Mesenchymal stem cell (in vitro differentiated cells and primary cell): Measurements from ENCODE around the gene ELMOD2. TPM values are rescaled to one million over a fixed set of nuclear protein-coding genes. Genes with fewer than 3 reads are reported as not detected.

Experiments used
- DNase-seq: peaks from one replicate; pipeline ENCODE4 v3.0.0-alpha.2; 2013
- H2AFZ ChIP-seq: one replicate; pipeline ENCODE4 v1.6.1; 2013; ENCODE audit warnings: low read depth, mild to moderate bottlenecking, control low read depth, inconsistent platforms, low read length, moderate library complexity
- H2AK5ac ChIP-seq: 2 replicates; pipeline ENCODE4 v1.6.1; 2013; ENCODE audit warnings: low read length, moderate library complexity, mild to moderate bottlenecking, inconsistent platforms; ENCODE audit not compliant: severe bottlenecking
- H2BK120ac ChIP-seq: one replicate; pipeline ENCODE4 v1.6.1; 2013; ENCODE audit warnings: low read depth, mild to moderate bottlenecking, inconsistent platforms, low read length, moderate library complexity
- H2BK12ac ChIP-seq, 2 experiments: one replicate each; pipeline ENCODE4 v1.6.1; 2013; ENCODE audit warnings: inconsistent platforms in 2 of 2, low read length in 2 of 2, mild to moderate bottlenecking in 2 of 2, moderate library complexity in 2 of 2, control low read depth in 1 of 2
- H2BK15ac ChIP-seq: one replicate; pipeline ENCODE4 v1.6.1; 2013; ENCODE audit warnings: mild to moderate bottlenecking, low read depth, inconsistent platforms; ENCODE audit not compliant: poor library complexity, severe bottlenecking
- H2BK5ac ChIP-seq: 2 replicates; pipeline ENCODE4 v1.6.1; 2013; ENCODE audit warnings: low read depth, mild to moderate bottlenecking, low read length, control low read depth, inconsistent platforms; ENCODE audit not compliant: poor library complexity, severe bottlenecking
- H3K14ac ChIP-seq, 2 experiments: one replicate each; pipeline ENCODE4 v1.6.1; 2013; ENCODE audit warnings: inconsistent platforms in 2 of 2, low read length in 2 of 2, control low read depth in 1 of 2, mild to moderate bottlenecking in 1 of 2, moderate library complexity in 1 of 2
- H3K18ac ChIP-seq, 2 experiments: one replicate each; pipeline ENCODE4 v1.6.1; 2013; ENCODE audit warnings: inconsistent platforms in 2 of 2, low read length in 2 of 2, control low read depth in 1 of 2, low read depth in 1 of 2, mild to moderate bottlenecking in 1 of 2
- H3K23ac ChIP-seq, 2 experiments: one replicate each; pipeline ENCODE4 v1.6.1; 2013; ENCODE audit warnings: inconsistent platforms in 2 of 2, low read length in 2 of 2, mild to moderate bottlenecking in 2 of 2, moderate library complexity in 2 of 2, control low read depth in 1 of 2
- H3K27ac ChIP-seq: 2 replicates; pipeline ENCODE4 v1.5.1; 2013; ENCODE audit warnings: mild to moderate bottlenecking, moderate library complexity, low read length, control low read depth, inconsistent platforms; ENCODE audit not compliant: poor library complexity, severe bottlenecking
- H3K27me3 ChIP-seq, 2 experiments: 2 replicates each; pipeline versions ENCODE4 v1.6.1 to v1.7.0; 2013; ENCODE audit warnings: low read length in 2 of 2, mild to moderate bottlenecking in 2 of 2, moderate library complexity in 2 of 2, control low read depth in 1 of 2, inconsistent platforms in 1 of 2; ENCODE audit not compliant: control insufficient read depth in 1 of 2, insufficient read depth in 1 of 2
- H3K36me3 ChIP-seq, 2 experiments: 2 replicates each; pipeline versions ENCODE4 v1.6.1 to v1.7.0; 2013; ENCODE audit warnings: low read length in 2 of 2, control low read depth in 1 of 2, inconsistent platforms in 1 of 2, low read depth in 1 of 2, mild to moderate bottlenecking in 1 of 2; ENCODE audit not compliant: insufficient read depth in 2 of 2, control insufficient read depth in 1 of 2
- H3K4ac ChIP-seq, 2 experiments: one replicate each; pipeline ENCODE4 v1.6.1; 2013; ENCODE audit warnings: inconsistent platforms in 2 of 2, low read length in 2 of 2, mild to moderate bottlenecking in 2 of 2, moderate library complexity in 2 of 2, control low read depth in 1 of 2, low read depth in 1 of 2
- H3K4me1 ChIP-seq: 2 replicates; pipeline ENCODE4 v1.6.1; 2013; ENCODE audit warnings: low read depth, low read length, control low read depth; ENCODE audit not compliant: control insufficient read depth, insufficient read depth
- H3K4me2 ChIP-seq: 2 replicates; pipeline ENCODE4 v1.6.1; 2013; ENCODE audit warnings: low read length, mild to moderate bottlenecking, inconsistent platforms; ENCODE audit not compliant: poor library complexity, severe bottlenecking
- H3K4me3 ChIP-seq, 2 experiments: 2 replicates each; pipeline versions ENCODE4 v1.5.1 to v1.7.0; 2013; ENCODE audit warnings: low read length in 2 of 2, mild to moderate bottlenecking in 2 of 2, control low read depth in 1 of 2, low read depth in 1 of 2; ENCODE audit not compliant: insufficient read depth in 1 of 2
- H3K79me1 ChIP-seq: replicated peaks from 2 replicates; pipeline ENCODE4 v1.6.1; 2013; ENCODE audit warnings: mild to moderate bottlenecking, control low read depth, low read length, inconsistent platforms; ENCODE audit not compliant: poor library complexity, severe bottlenecking
- H3K9ac ChIP-seq: 2 replicates; pipeline ENCODE4 v1.7.0; 2013; ENCODE audit warnings: mild to moderate bottlenecking, low read length, moderate library complexity
- H3K9me3 ChIP-seq: 2 replicates; pipeline ENCODE4 v1.7.0; 2013; ENCODE audit warnings: mild to moderate bottlenecking, low read length; ENCODE audit not compliant: control insufficient read depth
- H4K8ac ChIP-seq: one replicate; pipeline ENCODE4 v1.6.1; 2013; ENCODE audit warnings: inconsistent platforms, mild to moderate bottlenecking, low read length, moderate library complexity
- H4K91ac ChIP-seq: one replicate; pipeline ENCODE4 v1.6.1; 2013; ENCODE audit warnings: mild to moderate bottlenecking, low read length, inconsistent platforms
- WGBS: methylation state at CpG from one replicate; pipeline ENCODE4 v1.1.7; 2013; ENCODE audit warnings: mixed read lengths; 5-methylcytosine and 5-hydroxymethylcytosine counted together
- small RNA-seq: library from polyadenylated mRNA; stranded (forward); fragments of <200 nt; extraction: miRNeasy Mini kit (QIAGEN cat#:217004); gene quantifications from one replicate; pipeline ENCODE3, GENCODE V24; 2013; ENCODE audit warnings: low read depth

ELMOD2 gene

DNA sequence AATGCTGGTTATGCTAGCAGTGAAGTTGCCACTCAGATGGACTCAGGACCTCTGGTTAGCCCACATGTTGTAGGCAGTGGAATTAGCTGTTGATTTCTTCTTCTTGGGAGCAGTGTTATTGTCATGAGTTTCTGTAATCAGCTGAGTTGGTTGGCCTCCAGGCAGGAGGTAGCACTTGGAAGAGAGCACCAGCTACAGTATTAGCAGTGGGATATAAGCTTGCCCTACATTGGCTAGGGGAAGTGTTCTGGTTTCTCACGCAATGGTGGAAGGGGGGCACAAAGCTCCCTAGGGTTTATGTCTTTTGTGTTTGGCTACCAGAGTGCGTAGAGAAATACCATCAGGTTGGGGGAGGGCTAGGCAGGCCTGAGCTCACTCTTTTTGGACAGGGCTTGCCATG is 78.7 kb downstream of the ELMOD2 start:
- Histone ChIP-seq H3K4me2 (no peak overlapping the region), H2BK120ac (no peak overlapping the region), H2AFZ (no peak overlapping the region), H2BK15ac (no peak overlapping the region), H2BK12ac (no peak overlapping the region), H4K91ac (no peak overlapping the region), H3K27ac (no peak overlapping the region), H3K36me3 (no peaks in the 10 kb centered on the region), H2BK5ac (no peak overlapping the region), H4K8ac (no peak overlapping the region), H3K9ac (no peak overlapping the region), H3K9me3 (no peaks in the 10 kb centered on the region), H3K18ac (no peak overlapping the region), H3K27me3 (peaks cover 0 to 37% of the 10 kb centered on the region in 2 experiments), H3K4me3 (no peak overlapping the region), H3K4me1 (no peaks in the 10 kb centered on the region), H3K4ac (no peak overlapping the region), H3K23ac (no peak overlapping the region), H2AK5ac (no peak overlapping the region), H3K14ac (no peak overlapping the region), H3K79me1 (no peaks in the 10 kb centered on the region)
- DNase-seq = no peak
- WGBS = 88% methylated on average over 2 of the region's 2 CpGs

DNA sequence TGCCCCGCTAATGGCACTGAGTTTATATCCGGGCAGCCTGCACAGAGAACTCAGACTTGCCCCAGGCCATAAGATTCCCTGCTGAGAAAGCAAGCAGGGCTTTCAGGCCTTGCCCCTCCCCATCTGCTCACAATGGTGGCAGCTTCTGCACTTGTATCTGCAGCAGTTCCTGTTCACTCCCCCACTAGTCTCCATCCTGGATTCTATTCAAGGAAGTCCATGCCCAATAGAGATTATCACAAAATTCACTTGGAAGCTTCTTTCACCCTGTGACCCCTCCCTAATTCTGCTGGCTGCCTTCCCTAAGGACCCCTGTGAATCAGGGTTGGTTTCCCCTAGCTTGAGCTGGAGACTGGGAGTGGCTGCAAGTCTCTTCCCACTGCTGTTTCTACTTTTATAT is 79.3 kb downstream of the ELMOD2 start:
- DNase-seq = no peak
- Histone ChIP-seq H3K9ac (no peak overlapping the region), H3K79me1 (no peaks in the 10 kb centered on the region)

More for the DNA sequence above, 79.3 kb downstream of the ELMOD2 start:
- H3K4ac ChIP-seq = no peak overlapping the region
- no peak overlapping the region for H3K18ac ChIP-seq
- H4K8ac ChIP-seq = no peak overlapping the region
- no peak overlapping the region for H3K23ac ChIP-seq
- no peak overlapping the region for H2AFZ ChIP-seq
- H4K91ac ChIP-seq = no peak overlapping the region
- no peak overlapping the region for H3K27ac ChIP-seq
- no peak overlapping the region for H2BK12ac ChIP-seq
- H2BK15ac ChIP-seq = no peak overlapping the region
- no peak overlapping the region for H2BK120ac ChIP-seq
- H3K14ac ChIP-seq = no peak overlapping the region
- no peak overlapping the region for H3K4me2 ChIP-seq
- 90% methylated on average over 2 of the region's 2 CpGs for WGBS
- H3K27me3 ChIP-seq = peaks cover 0 to 37% of the 10 kb centered on the region in 2 experiments
- H3K9me3 ChIP-seq = no peaks in the 10 kb centered on the region
- no peaks in the 10 kb centered on the region for H3K36me3 ChIP-seq
- no peak overlapping the region for H2BK5ac ChIP-seq
- H3K4me1 ChIP-seq = no peaks in the 10 kb centered on the region
- no peak overlapping the region for H3K4me3 ChIP-seq
- no peak overlapping the region for H2AK5ac ChIP-seq

Small RNA genes within 50 kb of the gene (small RNA-seq; reads per million reads assigned to genes)
- gene AC108019.1 = not detected
- gene RN7SL152P = not detected
